ENCODE results near the gene BAIAP2.

The BAIAP2 gene

GRCh38 chr17:81102869-81103268 is 67.9 kb downstream of the BAIAP2 start:
- H3K27me3 ChIP-seq (ENCODE audit: control insufficient read depth in 5 of 5, insufficient read depth in 4 of 5, low read length in 5 of 5) = peaks cover 0 to 3% (median 0%) of the 10 kb centered on the region in 5 donors
- no peak overlapping the region for H3K4me3 ChIP-seq (ENCODE audit: low read depth in 1 of 5, low read length in 5 of 5)
- H3K36me3 ChIP-seq (ENCODE audit: control insufficient read depth in 5 of 5, insufficient read depth in 5 of 5, low read length in 5 of 5) = peaks cover 0 to 53% (median 21%) of the 10 kb centered on the region in 5 donors
- H3K9me3 ChIP-seq (ENCODE audit: control insufficient read depth in 5 of 5, low read length in 5 of 5) = no peaks in the 10 kb centered on the region
- H3K4me1 ChIP-seq (ENCODE audit: control insufficient read depth in 5 of 5, insufficient read depth in 5 of 5, low read length in 5 of 5) = peaks cover 0 to 14% (median 2%) of the 10 kb centered on the region in 5 donors
- H3K27ac ChIP-seq (ENCODE audit: low read depth, low read length) = no peak overlapping the region
- no peak overlapping the region for H3K9ac ChIP-seq (ENCODE audit: low read length in 5 of 5)

DNA sequence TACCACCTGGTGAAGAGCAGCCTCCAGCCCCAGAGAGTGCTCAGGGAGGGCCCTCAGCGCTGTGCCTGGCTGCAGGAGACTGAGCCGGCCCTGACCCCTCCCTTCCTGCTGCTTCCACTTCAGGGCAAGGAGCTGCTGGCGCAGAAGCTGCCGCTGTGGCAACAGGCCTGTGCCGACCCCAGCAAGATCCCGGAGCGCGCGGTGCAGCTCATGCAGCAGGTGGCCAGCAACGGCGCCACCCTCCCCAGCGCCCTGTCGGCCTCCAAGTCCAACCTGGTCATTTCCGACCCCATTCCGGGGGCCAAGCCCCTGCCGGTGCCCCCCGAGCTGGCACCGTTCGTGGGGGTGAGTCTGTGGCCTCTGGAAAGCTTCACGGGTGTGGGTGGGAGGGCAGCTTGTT is 68.4 kb downstream of the BAIAP2 start:
- H3K9ac ChIP-seq (ENCODE audit: low read length in 5 of 5) = no peak overlapping the region
- H3K36me3 ChIP-seq (ENCODE audit: control insufficient read depth in 5 of 5, insufficient read depth in 5 of 5, low read length in 5 of 5) = peaks cover 0 to 57% (median 21%) of the 10 kb centered on the region in 5 donors
- no peak overlapping the region for H3K27ac ChIP-seq (ENCODE audit: low read depth, low read length)
- peaks cover 0 to 12% (median 2%) of the 10 kb centered on the region in 5 donors for H3K4me1 ChIP-seq (ENCODE audit: control insufficient read depth in 5 of 5, insufficient read depth in 5 of 5, low read length in 5 of 5)
- H3K4me3 ChIP-seq (ENCODE audit: low read depth in 1 of 5, low read length in 5 of 5) = no peak overlapping the region
- peaks cover 0 to 2% (median 0%) of the 10 kb centered on the region in 5 donors for H3K27me3 ChIP-seq (ENCODE audit: control insufficient read depth in 5 of 5, insufficient read depth in 4 of 5, low read length in 5 of 5)
- no peaks in the 10 kb centered on the region for H3K9me3 ChIP-seq (ENCODE audit: control insufficient read depth in 5 of 5, low read length in 5 of 5)

DNA sequence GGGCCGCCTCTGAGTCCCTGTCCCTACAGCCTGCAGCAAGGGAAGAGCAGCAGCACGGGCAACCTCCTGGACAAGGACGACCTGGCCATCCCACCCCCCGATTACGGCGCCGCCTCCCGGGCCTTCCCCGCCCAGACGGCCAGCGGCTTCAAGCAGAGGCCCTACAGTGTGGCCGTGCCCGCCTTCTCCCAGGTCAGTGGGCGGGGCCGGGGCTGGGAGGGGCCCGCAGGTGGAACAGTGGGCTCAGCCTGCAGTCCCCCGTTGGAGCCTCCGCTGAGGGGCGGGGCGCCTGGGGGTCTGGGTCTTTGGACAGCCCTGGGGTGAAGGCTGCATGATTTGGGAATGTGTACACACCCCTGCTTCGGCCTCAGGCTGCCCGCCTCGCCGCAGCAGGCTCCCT is 71.8 kb downstream of the BAIAP2 start:
- Histone ChIP-seq H3K9ac (ENCODE audit: low read length in 5 of 5) (no peak overlapping the region), H3K27ac (ENCODE audit: low read depth, low read length) (no peak overlapping the region), H3K36me3 (ENCODE audit: control insufficient read depth in 5 of 5, insufficient read depth in 5 of 5, low read length in 5 of 5) (peaks cover 0 to 66% (median 19%) of the 10 kb centered on the region in 5 donors), H3K4me1 (ENCODE audit: control insufficient read depth in 5 of 5, insufficient read depth in 5 of 5, low read length in 5 of 5) (peaks cover 0 to 3% (median 0%) of the 10 kb centered on the region in 5 donors), H3K9me3 (ENCODE audit: control insufficient read depth in 5 of 5, low read length in 5 of 5) (no peaks in the 10 kb centered on the region), H3K4me3 (ENCODE audit: low read depth in 1 of 5, low read length in 5 of 5) (no peak overlapping the region), H3K27me3 (ENCODE audit: control insufficient read depth in 5 of 5, insufficient read depth in 4 of 5, low read length in 5 of 5) (no peaks in the 10 kb centered on the region)

GRCh38 chr17:81108220-81108619 is 73.3 kb downstream of the BAIAP2 start:
- Histone ChIP-seq H3K4me1 (ENCODE audit: control insufficient read depth in 5 of 5, insufficient read depth in 5 of 5, low read length in 5 of 5) (no peaks in the 10 kb centered on the region), H3K27ac (ENCODE audit: low read depth, low read length) (no peak overlapping the region), H3K36me3 (ENCODE audit: control insufficient read depth in 5 of 5, insufficient read depth in 5 of 5, low read length in 5 of 5) (peaks cover 0 to 75% (median 19%) of the 10 kb centered on the region in 5 donors), H3K4me3 (ENCODE audit: low read depth in 1 of 5, low read length in 5 of 5) (no peak overlapping the region), H3K9ac (ENCODE audit: low read length in 5 of 5) (no peak overlapping the region), H3K9me3 (ENCODE audit: control insufficient read depth in 5 of 5, low read length in 5 of 5) (no peaks in the 10 kb centered on the region), H3K27me3 (ENCODE audit: control insufficient read depth in 5 of 5, insufficient read depth in 4 of 5, low read length in 5 of 5) (no peaks in the 10 kb centered on the region)

DNA sequence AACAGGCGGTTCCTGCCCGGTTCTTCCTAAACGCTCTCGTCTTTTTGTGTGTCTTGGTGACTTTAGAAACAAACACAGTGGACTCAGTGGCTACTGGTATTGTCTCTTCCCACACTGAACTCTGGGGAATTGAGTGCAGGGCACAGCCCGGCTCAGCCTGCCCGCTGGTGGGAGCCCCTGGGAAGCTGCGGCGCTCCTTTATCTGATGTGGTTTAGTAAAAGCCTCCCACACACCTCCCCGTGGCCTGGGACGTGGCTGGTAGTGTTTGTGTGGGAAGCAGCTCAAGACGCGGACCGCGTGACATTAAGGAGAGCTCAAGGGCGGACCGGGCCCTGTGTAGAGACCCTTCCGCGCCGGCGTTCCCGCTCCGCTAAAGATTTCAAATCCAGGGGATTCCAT is 75.0 kb downstream of the BAIAP2 start:
- Histone ChIP-seq H3K27me3 (ENCODE audit: control insufficient read depth in 5 of 5, insufficient read depth in 4 of 5, low read length in 5 of 5) (no peaks in the 10 kb centered on the region), H3K9me3 (ENCODE audit: control insufficient read depth in 5 of 5, low read length in 5 of 5) (no peaks in the 10 kb centered on the region), H3K4me3 (ENCODE audit: low read depth in 1 of 5, low read length in 5 of 5) (no peak overlapping the region), H3K4me1 (ENCODE audit: control insufficient read depth in 5 of 5, insufficient read depth in 5 of 5, low read length in 5 of 5) (no peaks in the 10 kb centered on the region), H3K9ac (ENCODE audit: low read length in 5 of 5) (no peak overlapping the region), H3K27ac (ENCODE audit: low read depth, low read length) (no peak overlapping the region), H3K36me3 (ENCODE audit: control insufficient read depth in 5 of 5, insufficient read depth in 5 of 5, low read length in 5 of 5) (peaks cover 0 to 58% (median 10%) of the 10 kb centered on the region in 5 donors)

DNA sequence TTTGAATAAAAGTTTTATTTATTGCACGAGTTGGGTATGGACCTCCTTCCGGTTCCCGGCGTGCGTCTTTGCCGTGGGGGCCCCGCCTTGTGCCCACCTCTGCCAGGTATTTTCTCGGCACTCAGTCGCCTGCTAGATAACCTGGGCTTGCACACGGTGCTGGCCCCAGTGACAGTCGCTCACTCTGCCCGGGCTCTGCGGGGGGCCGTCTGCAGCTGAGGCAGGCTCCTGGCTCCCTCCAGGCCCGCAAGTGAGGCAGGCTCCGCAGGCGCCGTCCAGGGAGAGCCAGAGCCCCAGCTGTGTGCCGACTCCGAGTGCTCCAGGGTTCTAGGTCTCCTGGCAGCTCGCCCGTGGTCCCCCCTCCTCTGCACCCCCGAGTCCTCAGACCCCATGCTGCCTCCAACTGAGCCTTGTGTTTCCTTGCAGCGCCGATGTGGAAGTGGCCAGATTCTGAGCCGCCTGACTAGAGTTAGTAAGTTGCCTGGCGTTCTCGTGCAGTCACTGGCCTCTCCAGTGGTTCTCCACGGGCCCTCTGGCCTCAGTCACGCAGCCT is 75.6 kb downstream of the BAIAP2 start:
- H3K9ac ChIP-seq (ENCODE audit: low read length in 5 of 5) = no peak overlapping the region
- H3K4me1 ChIP-seq (ENCODE audit: control insufficient read depth in 5 of 5, insufficient read depth in 5 of 5, low read length in 5 of 5) = no peaks in the 10 kb centered on the region
- H3K9me3 ChIP-seq (ENCODE audit: control insufficient read depth in 5 of 5, low read length in 5 of 5) = no peaks in the 10 kb centered on the region
- no peak overlapping the region for H3K4me3 ChIP-seq (ENCODE audit: low read depth in 1 of 5, low read length in 5 of 5)
- H3K27ac ChIP-seq (ENCODE audit: low read depth, low read length) = no peak overlapping the region
- H3K27me3 ChIP-seq (ENCODE audit: control insufficient read depth in 5 of 5, insufficient read depth in 4 of 5, low read length in 5 of 5) = peaks cover 0 to 2% (median 0%) of the 10 kb centered on the region in 5 donors
- H3K36me3 ChIP-seq (ENCODE audit: control insufficient read depth in 5 of 5, insufficient read depth in 5 of 5, low read length in 5 of 5) = peaks cover 0 to 52% (median 7%) of the 10 kb centered on the region in 5 donors

GRCh38 chr17:81111066-81111465 is 76.1 kb downstream of the BAIAP2 start:
- Histone ChIP-seq H3K9ac (ENCODE audit: low read length in 5 of 5) (no peak overlapping the region), H3K4me1 (ENCODE audit: control insufficient read depth in 5 of 5, insufficient read depth in 5 of 5, low read length in 5 of 5) (no peaks in the 10 kb centered on the region), H3K27me3 (ENCODE audit: control insufficient read depth in 5 of 5, insufficient read depth in 4 of 5, low read length in 5 of 5) (peaks cover 0 to 5% (median 0%) of the 10 kb centered on the region in 5 donors), H3K9me3 (ENCODE audit: control insufficient read depth in 5 of 5, low read length in 5 of 5) (no peaks in the 10 kb centered on the region), H3K27ac (ENCODE audit: low read depth, low read length) (no peak overlapping the region), H3K4me3 (ENCODE audit: low read depth in 1 of 5, low read length in 5 of 5) (no peak overlapping the region), H3K36me3 (ENCODE audit: control insufficient read depth in 5 of 5, insufficient read depth in 5 of 5, low read length in 5 of 5) (peaks cover 0 to 53% (median 7%) of the 10 kb centered on the region in 5 donors)

GRCh38 chr17:81112450-81112849 is 77.5 kb downstream of the BAIAP2 start:
- H3K36me3 ChIP-seq (ENCODE audit: control insufficient read depth in 5 of 5, insufficient read depth in 5 of 5, low read length in 5 of 5) = peaks cover 0 to 52% (median 3%) of the 10 kb centered on the region in 5 donors
- no peaks in the 10 kb centered on the region for H3K4me1 ChIP-seq (ENCODE audit: control insufficient read depth in 5 of 5, insufficient read depth in 5 of 5, low read length in 5 of 5)
- H3K27me3 ChIP-seq (ENCODE audit: control insufficient read depth in 5 of 5, insufficient read depth in 4 of 5, low read length in 5 of 5) = peaks cover 0 to 5% (median 4%) of the 10 kb centered on the region in 5 donors
- H3K9me3 ChIP-seq (ENCODE audit: control insufficient read depth in 5 of 5, low read length in 5 of 5) = no peaks in the 10 kb centered on the region
- H3K27ac ChIP-seq (ENCODE audit: low read depth, low read length) = no peak overlapping the region
- H3K4me3 ChIP-seq (ENCODE audit: low read depth in 1 of 5, low read length in 5 of 5) = no peak overlapping the region
- no peak overlapping the region for H3K9ac ChIP-seq (ENCODE audit: low read length in 5 of 5)

GRCh38 chr17:81113158-81113724 is 78.3 kb downstream of the BAIAP2 start:
- no peak overlapping the region for H3K27ac ChIP-seq (ENCODE audit: low read depth, low read length)
- H3K36me3 ChIP-seq (ENCODE audit: control insufficient read depth in 5 of 5, insufficient read depth in 5 of 5, low read length in 5 of 5) = peaks cover 0 to 48% (median 3%) of the 10 kb centered on the region in 5 donors
- peaks cover 4 to 12% (median 7%) of the 10 kb centered on the region in 5 donors for H3K27me3 ChIP-seq (ENCODE audit: control insufficient read depth in 5 of 5, insufficient read depth in 4 of 5, low read length in 5 of 5)
- H3K9ac ChIP-seq (ENCODE audit: low read length in 5 of 5) = no peak overlapping the region
- no peaks in the 10 kb centered on the region for H3K9me3 ChIP-seq (ENCODE audit: control insufficient read depth in 5 of 5, low read length in 5 of 5)
- no peak overlapping the region for H3K4me3 ChIP-seq (ENCODE audit: low read depth in 1 of 5, low read length in 5 of 5)
- H3K4me1 ChIP-seq (ENCODE audit: control insufficient read depth in 5 of 5, insufficient read depth in 5 of 5, low read length in 5 of 5) = no peaks in the 10 kb centered on the region

- H3K36me3 ChIP-seq (ENCODE audit: control insufficient read depth in 5 of 5, insufficient read depth in 5 of 5, low read length in 5 of 5) = peaks cover 0 to 39% (median 3%) of the 10 kb centered on the region in 5 donors
- no peaks in the 10 kb centered on the region for H3K9me3 ChIP-seq (ENCODE audit: control insufficient read depth in 5 of 5, low read length in 5 of 5)
- H3K4me3 ChIP-seq (ENCODE audit: low read depth in 1 of 5, low read length in 5 of 5) = no peak overlapping the region
- no peak overlapping the region for H3K27ac ChIP-seq (ENCODE audit: low read depth, low read length)
- H3K9ac ChIP-seq (ENCODE audit: low read length in 5 of 5) = no peak overlapping the region
- peaks cover 0 to 12% (median 6%) of the 10 kb centered on the region in 5 donors for H3K4me1 ChIP-seq (ENCODE audit: control insufficient read depth in 5 of 5, insufficient read depth in 5 of 5, low read length in 5 of 5)
- peaks cover 9 to 20% (median 16%) of the 10 kb centered on the region in 5 donors for H3K27me3 ChIP-seq (ENCODE audit: control insufficient read depth in 5 of 5, insufficient read depth in 4 of 5, low read length in 5 of 5)
Measured at GRCh38 chr17:81114351-81115093, 79.6 kb downstream of the BAIAP2 start.
